Measurements from ENCODE around the gene SLC6A8.

DNA sequence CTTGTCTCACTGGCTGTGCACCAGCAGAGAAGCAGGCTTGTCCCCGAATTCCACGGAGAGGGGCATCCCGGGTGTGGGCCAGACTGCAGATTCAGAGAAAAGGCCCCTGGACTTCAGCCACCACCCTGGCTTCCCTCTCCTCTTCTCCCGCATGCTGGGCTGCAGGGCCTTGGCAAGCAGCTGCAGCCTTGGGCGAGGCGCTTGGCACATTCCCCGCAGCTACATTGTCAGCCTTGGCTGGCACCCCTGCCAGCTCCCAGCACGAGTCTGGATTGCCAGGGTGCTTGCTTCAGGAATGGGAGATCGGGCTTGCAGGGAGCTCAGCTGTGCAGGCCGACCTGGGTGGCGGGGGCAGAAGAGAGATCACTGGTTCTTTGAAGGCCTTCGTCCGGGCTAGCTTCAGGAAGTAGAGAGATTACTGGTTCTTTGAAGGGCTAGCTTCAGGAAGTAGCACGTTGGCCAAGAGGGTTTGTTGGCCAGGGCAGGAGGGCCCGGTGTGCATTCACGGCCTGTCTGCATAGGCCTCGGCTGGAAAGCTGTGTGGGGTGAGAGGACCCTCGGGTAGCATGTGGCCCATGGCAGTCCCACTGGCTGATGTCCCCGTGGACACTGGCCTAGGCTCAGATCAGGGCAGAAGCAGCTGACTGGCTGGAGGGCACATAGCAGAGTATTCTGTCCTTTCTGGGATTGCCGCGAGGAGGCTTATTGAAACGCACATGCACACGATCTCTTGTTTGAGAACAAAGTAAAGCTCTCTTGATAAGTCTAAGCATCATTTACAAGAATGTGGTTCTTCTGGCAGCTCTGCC is 39.6 kb downstream of the SLC6A8 start:
- no peak for TF ChIP-seq CTCF (IDR thresholded peaks at IDR 0.05; ENCODE audit: insufficient read depth, low read depth, low read length)
- TF ChIP-seq EZH2 (IDR thresholded peaks at IDR 0.05; ENCODE audit: insufficient read depth, low read length), result no peak
